ENCODE results near the gene SERHL2.

- TF ChIP-seq, protein P1, sequence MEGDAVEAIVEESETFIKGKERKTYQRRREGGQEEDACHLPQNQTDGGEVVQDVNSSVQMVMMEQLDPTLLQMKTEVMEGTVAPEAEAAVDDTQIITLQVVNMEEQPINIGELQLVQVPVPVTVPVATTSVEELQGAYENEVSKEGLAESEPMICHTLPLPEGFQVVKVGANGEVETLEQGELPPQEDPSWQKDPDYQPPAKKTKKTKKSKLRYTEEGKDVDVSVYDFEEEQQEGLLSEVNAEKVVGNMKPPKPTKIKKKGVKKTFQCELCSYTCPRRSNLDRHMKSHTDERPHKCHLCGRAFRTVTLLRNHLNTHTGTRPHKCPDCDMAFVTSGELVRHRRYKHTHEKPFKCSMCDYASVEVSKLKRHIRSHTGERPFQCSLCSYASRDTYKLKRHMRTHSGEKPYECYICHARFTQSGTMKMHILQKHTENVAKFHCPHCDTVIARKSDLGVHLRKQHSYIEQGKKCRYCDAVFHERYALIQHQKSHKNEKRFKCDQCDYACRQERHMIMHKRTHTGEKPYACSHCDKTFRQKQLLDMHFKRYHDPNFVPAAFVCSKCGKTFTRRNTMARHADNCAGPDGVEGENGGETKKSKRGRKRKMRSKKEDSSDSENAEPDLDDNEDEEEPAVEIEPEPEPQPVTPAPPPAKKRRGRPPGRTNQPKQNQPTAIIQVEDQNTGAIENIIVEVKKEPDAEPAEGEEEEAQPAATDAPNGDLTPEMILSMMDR (IDR thresholded peaks at IDR 0.05 in 4 of 5, conservative IDR thresholded peaks at IDR 0.05 in 1 of 5) = no peak
- no peak for TF ChIP-seq POLR2A (IDR thresholded peaks at IDR 0.05)
These were observed 42.6 kb downstream of the SERHL2 start for GRCh38 chr22:42596336-42596735.
